ENCODE measurements around the gene DAGLA.

Gene DAGLA

GRCh38 chr11:61706452-61707400, 26.5 kb downstream of the DAGLA start:
- DNase-seq (ENCODE audit: low read depth in 1 of 2, low spot score in 1 of 2) = no peak

GRCh38 chr11:61707574-61707973, 27.4 kb downstream of the DAGLA start:
- no peak for DNase-seq (ENCODE audit: low read depth in 1 of 2, low spot score in 1 of 2)

GRCh38 chr11:61709110-61709509, 28.9 kb downstream of the DAGLA start:
- DNase-seq (ENCODE audit: low read depth in 1 of 2, low spot score in 1 of 2) = no peak

GRCh38 chr11:61709572-61709971, 29.4 kb downstream of the DAGLA start:
- DNase-seq (ENCODE audit: low read depth in 1 of 2, low spot score in 1 of 2) = no peak

- no peak for DNase-seq (ENCODE audit: low read depth in 1 of 2, low spot score in 1 of 2)
Measured at GRCh38 chr11:61710019-61710418, 29.8 kb downstream of the DAGLA start.

GRCh38 chr11:61711037-61711436, 30.8 kb downstream of the DAGLA start:
- DNase-seq (ENCODE audit: low read depth in 1 of 2, low spot score in 1 of 2) = no peak

- DNase-seq (ENCODE audit: low read depth in 1 of 2, low spot score in 1 of 2) = no peak
Measured at GRCh38 chr11:61711498-61711897, 31.3 kb downstream of the DAGLA start.

GRCh38 chr11:61712314-61712713, 32.1 kb downstream of the DAGLA start:
- DNase-seq (ENCODE audit: low read depth in 1 of 2, low spot score in 1 of 2) = no peak

- DNase-seq (ENCODE audit: low read depth in 1 of 2, low spot score in 1 of 2) = no peak
Measured at GRCh38 chr11:61712846-61713245, 32.7 kb downstream of the DAGLA start.

GRCh38 chr11:61713464-61713863, 33.3 kb downstream of the DAGLA start:
- DNase-seq (ENCODE audit: low read depth in 1 of 2, low spot score in 1 of 2) = no peak

GRCh38 chr11:61713906-61714305, 33.7 kb downstream of the DAGLA start:
- no peak for DNase-seq (ENCODE audit: low read depth in 1 of 2, low spot score in 1 of 2)

- DNase-seq (ENCODE audit: low read depth in 1 of 2, low spot score in 1 of 2) = no peak
Measured at GRCh38 chr11:61714316-61714715, 34.1 kb downstream of the DAGLA start.

GRCh38 chr11:61714916-61715315, 34.7 kb downstream of the DAGLA start:
- no peak for DNase-seq (ENCODE audit: low read depth in 1 of 2, low spot score in 1 of 2)

GRCh38 chr11:61715867-61716266, 35.7 kb downstream of the DAGLA start:
- no peak for DNase-seq (ENCODE audit: low read depth in 1 of 2, low spot score in 1 of 2)

GRCh38 chr11:61716478-61717285, 36.5 kb downstream of the DAGLA start:
- no peak for DNase-seq (ENCODE audit: low read depth in 1 of 2, low spot score in 1 of 2)

- DNase-seq (ENCODE audit: low read depth in 1 of 2, low spot score in 1 of 2) = no peak
Measured at GRCh38 chr11:61717286-61718033, 37.3 kb downstream of the DAGLA start.

- DNase-seq (ENCODE audit: low read depth in 1 of 2, low spot score in 1 of 2) = no peak
Measured at GRCh38 chr11:61718046-61718531, 37.9 kb downstream of the DAGLA start.

GRCh38 chr11:61718621-61719302, 38.6 kb downstream of the DAGLA start:
- DNase-seq (ENCODE audit: low read depth in 1 of 2, low spot score in 1 of 2) = no peak

- no peak for DNase-seq (ENCODE audit: low read depth in 1 of 2, low spot score in 1 of 2)
Measured at GRCh38 chr11:61719978-61720377, 39.8 kb downstream of the DAGLA start.

GRCh38 chr11:61720597-61720996, 40.4 kb downstream of the DAGLA start:
- no peak for DNase-seq (ENCODE audit: low read depth in 1 of 2, low spot score in 1 of 2)

GRCh38 chr11:61724437-61724836, 44.2 kb downstream of the DAGLA start:
- no peak for DNase-seq (ENCODE audit: low read depth in 1 of 2, low spot score in 1 of 2)
